Fibroblast of lung (primary cell): Measurements from ENCODE around the gene CFI.

Experiments
- EZH2 ChIP-seq: IDR thresholded peaks from 2 replicates; pipeline ENCODE4 v1.5.1; 2012; ENCODE audit warnings: low read length, control low read depth, mild to moderate bottlenecking; ENCODE audit errors: missing control alignments
- TF ChIP-seq, protein P1 (sequence below), 2 donors: IDR thresholded peaks in 1 of 2; conservative IDR thresholded peaks in 1 of 2; 1 replicate in 1 of 2; 2 replicates in 1 of 2; pipeline ENCODE4 v1.5.1; 2011 to 2012; ENCODE audit warnings: low read length in 2 of 2, control low read depth in 1 of 2, inconsistent platforms in 1 of 2, low read depth in 1 of 2, mild to moderate bottlenecking in 1 of 2

- TF ChIP-seq, protein P1, sequence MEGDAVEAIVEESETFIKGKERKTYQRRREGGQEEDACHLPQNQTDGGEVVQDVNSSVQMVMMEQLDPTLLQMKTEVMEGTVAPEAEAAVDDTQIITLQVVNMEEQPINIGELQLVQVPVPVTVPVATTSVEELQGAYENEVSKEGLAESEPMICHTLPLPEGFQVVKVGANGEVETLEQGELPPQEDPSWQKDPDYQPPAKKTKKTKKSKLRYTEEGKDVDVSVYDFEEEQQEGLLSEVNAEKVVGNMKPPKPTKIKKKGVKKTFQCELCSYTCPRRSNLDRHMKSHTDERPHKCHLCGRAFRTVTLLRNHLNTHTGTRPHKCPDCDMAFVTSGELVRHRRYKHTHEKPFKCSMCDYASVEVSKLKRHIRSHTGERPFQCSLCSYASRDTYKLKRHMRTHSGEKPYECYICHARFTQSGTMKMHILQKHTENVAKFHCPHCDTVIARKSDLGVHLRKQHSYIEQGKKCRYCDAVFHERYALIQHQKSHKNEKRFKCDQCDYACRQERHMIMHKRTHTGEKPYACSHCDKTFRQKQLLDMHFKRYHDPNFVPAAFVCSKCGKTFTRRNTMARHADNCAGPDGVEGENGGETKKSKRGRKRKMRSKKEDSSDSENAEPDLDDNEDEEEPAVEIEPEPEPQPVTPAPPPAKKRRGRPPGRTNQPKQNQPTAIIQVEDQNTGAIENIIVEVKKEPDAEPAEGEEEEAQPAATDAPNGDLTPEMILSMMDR (conservative IDR thresholded peaks at IDR 0.05 in 1 of 2, IDR thresholded peaks at IDR 0.05 in 1 of 2; ENCODE audit: low read depth in 1 of 2, low read length in 2 of 2): no peak
- no peak for TF ChIP-seq EZH2
Measured at GRCh38 chr4:109836985-109837384, 35.2 kb upstream of the CFI start.
